Measurements from ENCODE around the gene EHBP1. TPM values are rescaled to one million over a fixed set of nuclear protein-coding genes. Genes with fewer than 3 reads are reported as not detected.

The EHBP1 gene
- total and polyA plus RNA-seq, 2 experiments from 2014 or later: 27.2 to 47.9 TPM

DNA sequence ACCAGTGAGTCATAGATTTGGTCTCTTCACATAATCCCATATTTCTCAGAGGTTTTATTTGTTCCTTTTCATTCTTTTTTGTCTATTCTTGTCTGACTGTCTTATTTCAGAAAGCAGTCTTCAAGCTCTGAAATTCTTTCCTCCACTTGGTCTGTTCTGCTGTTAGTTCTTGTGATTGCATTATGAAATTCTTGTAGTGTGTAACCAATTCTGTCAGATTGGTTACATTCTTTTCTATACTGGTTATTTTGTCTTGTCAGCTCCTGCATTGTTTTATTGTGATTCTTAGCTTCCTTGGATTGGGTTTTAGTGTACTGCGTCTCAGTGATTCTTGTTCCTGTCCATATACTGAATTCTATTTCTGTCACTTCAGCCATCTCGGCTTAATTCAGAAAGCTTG, 18.6 kb downstream of the EHBP1 start (continued):
- TF ChIP-seq, protein P1, sequence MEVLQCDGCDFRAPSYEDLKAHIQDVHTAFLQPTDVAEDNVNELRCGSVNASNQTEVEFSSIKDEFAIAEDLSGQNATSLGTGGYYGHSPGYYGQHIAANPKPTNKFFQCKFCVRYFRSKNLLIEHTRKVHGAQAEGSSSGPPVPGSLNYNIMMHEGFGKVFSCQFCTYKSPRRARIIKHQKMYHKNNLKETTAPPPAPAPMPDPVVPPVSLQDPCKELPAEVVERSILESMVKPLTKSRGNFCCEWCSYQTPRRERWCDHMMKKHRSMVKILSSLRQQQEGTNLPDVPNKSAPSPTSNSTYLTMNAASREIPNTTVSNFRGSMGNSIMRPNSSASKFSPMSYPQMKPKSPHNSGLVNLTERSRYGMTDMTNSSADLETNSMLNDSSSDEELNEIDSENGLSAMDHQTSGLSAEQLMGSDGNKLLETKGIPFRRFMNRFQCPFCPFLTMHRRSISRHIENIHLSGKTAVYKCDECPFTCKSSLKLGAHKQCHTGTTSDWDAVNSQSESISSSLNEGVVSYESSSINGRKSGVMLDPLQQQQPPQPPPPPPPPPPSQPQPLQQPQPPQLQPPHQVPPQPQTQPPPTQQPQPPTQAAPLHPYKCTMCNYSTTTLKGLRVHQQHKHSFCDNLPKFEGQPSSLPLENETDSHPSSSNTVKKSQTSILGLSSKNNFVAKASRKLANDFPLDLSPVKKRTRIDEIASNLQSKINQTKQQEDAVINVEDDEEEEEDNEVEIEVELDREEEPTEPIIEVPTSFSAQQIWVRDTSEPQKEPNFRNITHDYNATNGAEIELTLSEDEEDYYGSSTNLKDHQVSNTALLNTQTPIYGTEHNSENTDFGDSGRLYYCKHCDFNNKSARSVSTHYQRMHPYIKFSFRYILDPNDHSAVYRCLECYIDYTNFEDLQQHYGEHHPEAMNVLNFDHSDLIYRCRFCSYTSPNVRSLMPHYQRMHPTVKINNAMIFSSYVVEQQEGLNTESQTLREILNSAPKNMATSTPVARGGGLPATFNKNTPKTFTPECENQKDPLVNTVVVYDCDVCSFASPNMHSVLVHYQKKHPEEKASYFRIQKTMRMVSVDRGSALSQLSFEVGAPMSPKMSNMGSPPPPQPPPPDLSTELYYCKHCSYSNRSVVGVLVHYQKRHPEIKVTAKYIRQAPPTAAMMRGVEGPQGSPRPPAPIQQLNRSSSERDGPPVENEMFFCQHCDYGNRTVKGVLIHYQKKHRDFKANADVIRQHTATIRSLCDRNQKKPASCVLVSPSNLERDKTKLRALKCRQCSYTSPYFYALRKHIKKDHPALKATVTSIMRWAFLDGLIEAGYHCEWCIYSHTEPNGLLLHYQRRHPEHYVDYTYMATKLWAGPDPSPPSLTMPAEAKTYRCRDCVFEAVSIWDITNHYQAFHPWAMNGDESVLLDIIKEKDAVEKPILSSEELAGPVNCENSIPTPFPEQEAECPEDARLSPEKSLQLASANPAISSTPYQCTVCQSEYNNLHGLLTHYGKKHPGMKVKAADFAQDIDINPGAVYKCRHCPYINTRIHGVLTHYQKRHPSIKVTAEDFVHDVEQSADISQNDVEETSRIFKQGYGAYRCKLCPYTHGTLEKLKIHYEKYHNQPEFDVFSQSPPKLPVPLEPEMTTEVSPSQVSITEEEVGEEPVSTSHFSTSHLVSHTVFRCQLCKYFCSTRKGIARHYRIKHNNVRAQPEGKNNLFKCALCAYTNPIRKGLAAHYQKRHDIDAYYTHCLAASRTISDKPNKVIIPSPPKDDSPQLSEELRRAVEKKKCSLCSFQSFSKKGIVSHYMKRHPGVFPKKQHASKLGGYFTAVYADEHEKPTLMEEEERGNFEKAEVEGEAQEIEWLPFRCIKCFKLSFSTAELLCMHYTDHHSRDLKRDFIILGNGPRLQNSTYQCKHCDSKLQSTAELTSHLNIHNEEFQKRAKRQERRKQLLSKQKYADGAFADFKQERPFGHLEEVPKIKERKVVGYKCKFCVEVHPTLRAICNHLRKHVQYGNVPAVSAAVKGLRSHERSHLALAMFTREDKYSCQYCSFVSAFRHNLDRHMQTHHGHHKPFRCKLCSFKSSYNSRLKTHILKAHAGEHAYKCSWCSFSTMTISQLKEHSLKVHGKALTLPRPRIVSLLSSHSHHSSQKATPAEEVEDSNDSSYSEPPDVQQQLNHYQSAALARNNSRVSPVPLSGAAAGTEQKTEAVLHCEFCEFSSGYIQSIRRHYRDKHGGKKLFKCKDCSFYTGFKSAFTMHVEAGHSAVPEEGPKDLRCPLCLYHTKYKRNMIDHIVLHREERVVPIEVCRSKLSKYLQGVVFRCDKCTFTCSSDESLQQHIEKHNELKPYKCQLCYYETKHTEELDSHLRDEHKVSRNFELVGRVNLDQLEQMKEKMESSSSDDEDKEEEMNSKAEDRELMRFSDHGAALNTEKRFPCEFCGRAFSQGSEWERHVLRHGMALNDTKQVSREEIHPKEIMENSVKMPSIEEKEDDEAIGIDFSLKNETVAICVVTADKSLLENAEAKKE (CRISPR knock-in tag; IDR thresholded peaks at IDR 0.05): no peak
- TF ChIP-seq STAT1 (IDR thresholded peaks at IDR 0.05; ENCODE audit: unreplicated experiment) (no peak), POLR2AphosphoS5 (IDR thresholded peaks at IDR 0.05; ENCODE audit: low read depth) (no peak), CREB1 (CRISPR knock-in tag; IDR thresholded peaks at IDR 0.05; ENCODE audit: low read depth) (no peak), JUNB (IDR thresholded peaks at IDR 0.05; ENCODE audit: unreplicated experiment) (no peak)

DNA sequence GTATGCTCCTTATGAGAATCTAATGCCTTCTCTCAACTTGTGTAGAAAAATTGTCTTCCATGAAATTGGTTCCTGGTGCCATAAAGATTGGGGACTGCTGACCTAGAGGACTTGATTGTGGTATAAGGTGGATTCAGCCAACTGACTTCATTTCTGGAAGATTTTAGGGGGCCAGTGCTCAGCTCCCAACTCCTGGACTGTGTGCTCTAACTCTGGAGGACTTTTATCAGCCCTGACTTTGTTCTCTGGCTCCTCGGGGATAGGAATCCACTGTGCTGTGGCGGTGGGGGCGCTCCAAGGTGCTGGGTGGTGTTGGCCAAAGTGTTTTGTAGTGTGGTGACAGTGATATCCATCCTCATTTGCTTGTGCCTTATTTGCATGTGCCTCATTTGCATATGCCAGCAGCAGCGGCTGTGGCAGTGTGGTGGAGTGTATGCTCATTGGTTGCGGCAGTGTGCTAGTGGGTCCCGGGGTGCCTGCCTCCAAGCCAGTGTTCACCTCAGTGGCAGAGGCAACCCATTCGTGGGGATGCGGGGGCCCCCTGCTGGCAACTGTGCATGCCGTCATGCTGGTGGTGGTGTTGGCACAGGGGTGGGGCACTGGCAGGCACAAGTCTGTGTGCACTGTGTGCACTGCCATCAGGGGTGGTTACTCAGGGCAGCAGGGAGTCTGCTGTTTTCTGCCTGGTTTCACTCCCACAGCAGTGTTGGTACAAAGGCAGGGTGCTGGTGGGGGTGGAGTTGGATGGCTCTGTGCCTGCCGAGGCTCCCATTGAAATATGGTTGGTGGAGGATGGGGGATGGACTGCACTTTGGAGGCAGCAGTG, 19.6 kb downstream of the EHBP1 start:
- Histone ChIP-seq H3K4me3 (no peak overlapping the region), H3K36me3 (ENCODE audit: insufficient read depth) (no peaks in the 10 kb centered on the region), H3K9me2 (ENCODE audit: insufficient read depth) (no peaks in the 10 kb centered on the region), H2AFZ (no peak overlapping the region), H3K79me2 (replicated peaks; ENCODE audit: insufficient read depth) (peaks cover 89% of the 10 kb centered on the region), H3K4me2 (no peak overlapping the region), H3F3A (replicated peaks; ENCODE audit: low read depth) (no peaks in the 10 kb centered on the region), H3K4me1 (ENCODE audit: insufficient read depth) (0 out of 2 replicates have a peak, but pooled peaks cover 7% of the 10 kb centered on the region), H4K20me1 (replicated peaks; ENCODE audit: insufficient read depth) (peaks cover 22% of the 10 kb centered on the region), H3K27me3 (ENCODE audit: insufficient read depth) (no peaks in the 10 kb centered on the region), H3K27ac (ENCODE audit: low read depth) (no peak overlapping the region)
- DNase-seq (ENCODE audit: low spot score) (peak; percentile 73), ATAC-seq (peak; percentile 93)
- H3K36me3 Mint-ChIP-seq (ENCODE audit: low read depth): peaks cover 26% of the 10 kb centered on the region
- no peak for TF ChIP-seq EZH2phosphoT487 (IDR thresholded peaks at IDR 0.05; ENCODE audit: unreplicated experiment)
- TF ChIP-seq, protein P2, sequence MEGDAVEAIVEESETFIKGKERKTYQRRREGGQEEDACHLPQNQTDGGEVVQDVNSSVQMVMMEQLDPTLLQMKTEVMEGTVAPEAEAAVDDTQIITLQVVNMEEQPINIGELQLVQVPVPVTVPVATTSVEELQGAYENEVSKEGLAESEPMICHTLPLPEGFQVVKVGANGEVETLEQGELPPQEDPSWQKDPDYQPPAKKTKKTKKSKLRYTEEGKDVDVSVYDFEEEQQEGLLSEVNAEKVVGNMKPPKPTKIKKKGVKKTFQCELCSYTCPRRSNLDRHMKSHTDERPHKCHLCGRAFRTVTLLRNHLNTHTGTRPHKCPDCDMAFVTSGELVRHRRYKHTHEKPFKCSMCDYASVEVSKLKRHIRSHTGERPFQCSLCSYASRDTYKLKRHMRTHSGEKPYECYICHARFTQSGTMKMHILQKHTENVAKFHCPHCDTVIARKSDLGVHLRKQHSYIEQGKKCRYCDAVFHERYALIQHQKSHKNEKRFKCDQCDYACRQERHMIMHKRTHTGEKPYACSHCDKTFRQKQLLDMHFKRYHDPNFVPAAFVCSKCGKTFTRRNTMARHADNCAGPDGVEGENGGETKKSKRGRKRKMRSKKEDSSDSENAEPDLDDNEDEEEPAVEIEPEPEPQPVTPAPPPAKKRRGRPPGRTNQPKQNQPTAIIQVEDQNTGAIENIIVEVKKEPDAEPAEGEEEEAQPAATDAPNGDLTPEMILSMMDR (conservative IDR thresholded peaks at IDR 0.05; ENCODE audit: low read depth in 2 of 2): peak; percentile 58 to 79
- H3K27me3 Mint-ChIP-seq (ENCODE audit: insufficient read depth, low read depth, poor library complexity): peaks cover 4% of the 10 kb centered on the region
- H3K4me3 Mint-ChIP-seq: no peak overlapping the region
- no peak overlapping the region; the same call in 1 of the 2 replicates for H3K27ac Mint-ChIP-seq
- peaks cover 11% of the 10 kb centered on the region for H3K9me3 Mint-ChIP-seq
- peaks cover 25% of the 10 kb centered on the region for H3K4me1 Mint-ChIP-seq

Measured in GM23338 (cell line).